OCI-LY1 (cell line): ENCODE results near the gene FBXO34.

Experiments
- H2AFZ ChIP-seq: fragments of 200-600 bp; sonication (generic), shearing (Covaris generic); 2 replicates; pipeline ENCODE4 v1.6.0; 2014; ENCODE audit warnings: antibody characterized with exemption, mild to moderate bottlenecking, low read length
- H3F3A ChIP-seq: fragments of 200-600 bp; sonication (generic), shearing (Covaris generic); 2 replicates; pipeline ENCODE4 v1.6.0; 2014; ENCODE audit warnings: mild to moderate bottlenecking, antibody characterized with exemption, low read length, moderate library complexity; ENCODE audit not compliant: insufficient read depth
- H3K27ac ChIP-seq: fragments of 200-600 bp; sonication (generic); 2 replicates; pipeline ENCODE4 v1.5.1; 2014; ENCODE audit warnings: low read length, mixed run types, mild to moderate bottlenecking, low read depth; ENCODE audit not compliant: poor library complexity, severe bottlenecking
- H3K27me3 ChIP-seq: fragments of 200-600 bp; sonication (generic); 2 replicates; pipeline ENCODE4 v1.6.0; 2014; ENCODE audit warnings: antibody characterized with exemption, mild to moderate bottlenecking, low read length, moderate library complexity; ENCODE audit not compliant: insufficient read depth
- H3K36me3 ChIP-seq: fragments of 200-600 bp; sonication (generic); 2 replicates; pipeline ENCODE4 v1.6.1; 2014; ENCODE audit warnings: mild to moderate bottlenecking, antibody characterized with exemption, low read length, moderate library complexity, mixed read lengths; ENCODE audit not compliant: insufficient read depth
- H3K4me1 ChIP-seq: fragments of 200-600 bp; sonication (generic); 2 replicates; pipeline ENCODE4 v1.5.1; 2014; ENCODE audit warnings: mild to moderate bottlenecking, low read length, moderate library complexity; ENCODE audit not compliant: insufficient read depth, severe bottlenecking
- H3K4me2 ChIP-seq: fragments of 200-600 bp; sonication (generic), shearing (Covaris generic); 2 replicates; pipeline ENCODE4 v1.6.1; 2014; ENCODE audit warnings: low read length
- H3K4me3 ChIP-seq: fragments of 200-600 bp; sonication (generic); 2 replicates; pipeline ENCODE4 v1.5.1; 2014; ENCODE audit warnings: low read length, low read depth, mild to moderate bottlenecking, mixed read lengths; ENCODE audit not compliant: poor library complexity, severe bottlenecking
- H3K79me2 ChIP-seq: fragments of 200-600 bp; shearing (Covaris generic); 2 replicates; pipeline ENCODE4 v1.6.1; 2016; ENCODE audit warnings: mixed run types, low read length, mixed read lengths; ENCODE audit not compliant: insufficient read depth
- H3K9ac ChIP-seq: fragments of 200-600 bp; sonication (generic), shearing (Covaris generic); 2 replicates; pipeline ENCODE4 v1.6.1; 2014; ENCODE audit warnings: mild to moderate bottlenecking, low read length, mixed read lengths
- H3K9me2 ChIP-seq: fragments of 200-600 bp; sonication (generic), shearing (Covaris generic); 2 replicates; pipeline ENCODE4 v1.6.1; 2014; ENCODE audit warnings: low read depth, mild to moderate bottlenecking, low read length, mixed read lengths
- H3K9me3 ChIP-seq: fragments of 200-600 bp; shearing (Covaris generic); 2 replicates; pipeline ENCODE4 v1.6.1; 2014; ENCODE audit warnings: low read length, mixed read lengths
- H4K20me1 ChIP-seq: fragments of 200-600 bp; sonication (generic), shearing (Covaris generic); 2 replicates; pipeline ENCODE4 v1.6.0; 2016; ENCODE audit warnings: mild to moderate bottlenecking, low read length; ENCODE audit not compliant: insufficient read depth
- CTCF ChIP-seq: fragments of 200-600 bp; sonication (generic), shearing (Covaris generic); IDR thresholded peaks from 2 replicates; pipeline ENCODE4 v1.5.1; 2017; ENCODE audit warnings: mild to moderate bottlenecking, antibody characterized with exemption, low read length, moderate library complexity, mixed read lengths
- EZH2 ChIP-seq: fragments of 200-600 bp; sonication (generic), shearing (Covaris generic); IDR thresholded peaks from 2 replicates; pipeline ENCODE4 v1.8.0; 2017; ENCODE audit warnings: borderline replicate concordance, mixed run types, mild to moderate bottlenecking, antibody characterized with exemption, low read length, moderate library complexity, mixed read lengths

FBXO34 gene

GRCh38 chr14:55356913-55357312 is 85.7 kb downstream of the FBXO34 start:
- no peak overlapping the region for H2AFZ ChIP-seq
- no peaks in the 10 kb centered on the region for H3K9me2 ChIP-seq
- no peak overlapping the region for H3K4me3 ChIP-seq
- H3K79me2 ChIP-seq: no peaks in the 10 kb centered on the region
- no peaks in the 10 kb centered on the region for H4K20me1 ChIP-seq
- no peak overlapping the region for H3K9ac ChIP-seq
- no peaks in the 10 kb centered on the region for H3K27me3 ChIP-seq
- peaks cover 18% of the 10 kb centered on the region; the same call in 1 of the 2 replicates for H3K36me3 ChIP-seq
- H3K9me3 ChIP-seq: no peaks in the 10 kb centered on the region
- peaks cover 3% of the 10 kb centered on the region for H3K4me1 ChIP-seq
- no peak for TF ChIP-seq EZH2
- no peak for TF ChIP-seq CTCF
- no peak overlapping the region for H3K4me2 ChIP-seq
- H3K27ac ChIP-seq: no peak overlapping the region
- H3F3A ChIP-seq: no peaks in the 10 kb centered on the region

- no peak for TF ChIP-seq EZH2
- TF ChIP-seq CTCF: no peak
- Histone ChIP-seq H3K4me3 (no peak overlapping the region), H3K9ac (no peak overlapping the region), H3K9me2 (no peaks in the 10 kb centered on the region), H3K4me2 (no peak overlapping the region), H3K9me3 (no peaks in the 10 kb centered on the region), H2AFZ (no peak overlapping the region), H3K79me2 (no peaks in the 10 kb centered on the region), H3K27me3 (no peaks in the 10 kb centered on the region), H4K20me1 (no peaks in the 10 kb centered on the region), H3K27ac (no peak overlapping the region), H3F3A (no peaks in the 10 kb centered on the region), H3K4me1 (peaks cover 3% of the 10 kb centered on the region), H3K36me3 (peaks cover 9% of the 10 kb centered on the region; the same call in 1 of the 2 replicates)
Observed at GRCh38 chr14:55359307-55359706, 88.1 kb downstream of the FBXO34 start.

- Histone ChIP-seq H3K4me1 (no peaks in the 10 kb centered on the region), H3K9me3 (no peaks in the 10 kb centered on the region), H3K27ac (no peak overlapping the region), H3K36me3 (no peaks in the 10 kb centered on the region), H3K4me3 (no peak overlapping the region), H4K20me1 (no peaks in the 10 kb centered on the region), H3K4me2 (no peak overlapping the region), H2AFZ (no peak overlapping the region), H3K27me3 (no peaks in the 10 kb centered on the region), H3K9ac (no peak overlapping the region), H3K9me2 (no peaks in the 10 kb centered on the region), H3K79me2 (no peaks in the 10 kb centered on the region), H3F3A (no peaks in the 10 kb centered on the region)
- TF ChIP-seq CTCF (no peak), EZH2 (no peak)
Observed at GRCh38 chr14:55361190-55361589, 90.0 kb downstream of the FBXO34 start.
